B cell (primary cell): ENCODE results near the gene IGFBP7. TPM values are rescaled to one million over a fixed set of nuclear protein-coding genes. Genes with fewer than 3 reads are reported as not detected.

Experiments used
- ATAC-seq: fragments of 200-7000 bp; cut with Tn5 transposase; one replicate; pipeline ENCODE4 v1.10.0; 2021; ENCODE audit warnings: low read depth, mild to moderate bottlenecking, moderate number of reproducible peaks, moderate library complexity
- CTCF ChIA-PET: fragments of 350-600 bp; sonication (Branson Sonifier 250); formaldehyde crosslinking; loops from one replicate; lab custom pipeline; 2021; ENCODE audit warnings: antibody characterized with exemption, inconsistent platforms; lab: Charles Lee
- POLR2A ChIA-PET: fragments of 350-600 bp; sonication (Branson Sonifier 250); formaldehyde crosslinking; loops from one replicate; lab custom pipeline; 2021; ENCODE audit warnings: antibody characterized with exemption; lab: Charles Lee
- DNase-seq: peaks from one replicate; pipeline ENCODE4 v3.0.0; 2013
- H2AFZ ChIP-seq: 2 replicates; pipeline ENCODE4 v1.6.1; 2012; ENCODE audit warnings: mild to moderate bottlenecking, low read depth, low read length; ENCODE audit not compliant: insufficient read depth, poor library complexity, severe bottlenecking
- H3K27ac ChIP-seq, 2 donors: 1 replicate in 1 of 2; 2 replicates in 1 of 2; pipeline ENCODE4 v1.5.1; 2012 to 2013; ENCODE audit warnings: low read length in 2 of 2, mild to moderate bottlenecking in 2 of 2, moderate library complexity in 1 of 2
- H3K27me3 ChIP-seq, 4 experiments: fragments of 200-600 bp in 1 of 4; sonication (generic) in 1 of 4; replicated peaks in 1 of 4; 1 replicate in 2 of 4; 2 replicates in 2 of 4; pipeline versions ENCODE4 v1.6.1 to v1.7.0; 2013 to 2016; ENCODE audit warnings: low read length in 3 of 4, mild to moderate bottlenecking in 2 of 4, mixed read lengths in 1 of 4, moderate library complexity in 1 of 4; ENCODE audit not compliant: insufficient read depth in 4 of 4, control insufficient read depth in 3 of 4; ENCODE audit errors: control extremely low read depth in 1 of 4
- H3K36me3 ChIP-seq, 2 experiments: replicated peaks in 1 of 2; 1 replicate in 1 of 2; 2 replicates in 1 of 2; pipeline versions ENCODE4 v1.6.1 to v1.7.1; 2013; ENCODE audit warnings: low read length in 1 of 2; ENCODE audit not compliant: insufficient read depth in 2 of 2, control insufficient read depth in 1 of 2; ENCODE audit errors: control extremely low read depth in 1 of 2, extremely low read depth in 1 of 2
- H3K4me1 ChIP-seq, 2 donors: fragments of 200-600 bp in 1 of 2; sonication (generic) in 1 of 2; 1 replicate in 1 of 2; 2 replicates in 1 of 2; pipeline versions ENCODE4 v1.5.1 to v1.6.1; 2013 to 2017; ENCODE audit warnings: low read length in 2 of 2; ENCODE audit not compliant: control insufficient read depth in 2 of 2, insufficient read depth in 2 of 2
- H3K4me2 ChIP-seq: replicated peaks from 2 replicates; pipeline ENCODE3; 2012; ENCODE audit warnings: mild to moderate bottlenecking, low read depth, low read length; ENCODE audit not compliant: poor library complexity, severe bottlenecking
- H3K4me3 ChIP-seq, 5 experiments: fragments of 200-600 bp in 1 of 5; sonication (generic) in 1 of 5; 1 replicate in 3 of 5; 2 replicates in 2 of 5; pipeline versions ENCODE4 v1.5.1 to v1.7.0; 2011 to 2016; ENCODE audit warnings: low read length in 4 of 5, mild to moderate bottlenecking in 4 of 5, low read depth in 2 of 5, control low read depth in 1 of 5, moderate library complexity in 1 of 5; ENCODE audit not compliant: insufficient read depth in 1 of 5; ENCODE audit errors: control extremely low read depth in 1 of 5, extremely low read depth in 1 of 5
- H3K79me2 ChIP-seq: fragments of 200-600 bp; sonication (generic); one replicate; pipeline ENCODE4 v1.6.0; 2016; ENCODE audit warnings: low read length; ENCODE audit not compliant: control insufficient read depth, insufficient read depth
- H3K9ac ChIP-seq: fragments of 200-600 bp; sonication (generic); 2 replicates; pipeline ENCODE4 v1.6.1; 2017; ENCODE audit warnings: mild to moderate bottlenecking, low read length, moderate library complexity
- H3K9me3 ChIP-seq, 3 donors: one replicate each; pipeline versions ENCODE4 v1.6.1 to v1.7.1; 2013; ENCODE audit warnings: low read length in 2 of 3; ENCODE audit not compliant: control insufficient read depth in 2 of 3, insufficient read depth in 1 of 3; ENCODE audit errors: control extremely low read depth in 1 of 3
- H4K20me1 ChIP-seq: 2 replicates; pipeline ENCODE4 v1.6.0; 2012; ENCODE audit warnings: mild to moderate bottlenecking, low read length; ENCODE audit not compliant: insufficient read depth, control insufficient read depth, poor library complexity, severe bottlenecking
- H3K27ac Mint-ChIP-seq: one replicate; pipeline ENCODE4 v1.8.0; 2021; ENCODE audit warnings: mixed read lengths
- H3K27me3 Mint-ChIP-seq: one replicate; pipeline ENCODE4 v1.8.0; 2021; ENCODE audit warnings: mixed read lengths
- H3K4me1 Mint-ChIP-seq: one replicate; pipeline ENCODE4 v1.8.0; 2021; ENCODE audit warnings: mixed read lengths
- H3K4me3 Mint-ChIP-seq: one replicate; pipeline ENCODE4 v1.8.0; 2021; ENCODE audit warnings: mixed read lengths
- H3K9me3 Mint-ChIP-seq: one replicate; pipeline ENCODE4 v1.8.0; 2022; ENCODE audit warnings: mixed read lengths; ENCODE audit not compliant: insufficient read depth
- CTCF ChIP-seq: fragments of 200-600 bp; IDR thresholded peaks from one replicate; pipeline ENCODE4 v1.8.0; 2022; ENCODE audit warnings: antibody characterized with exemption, mild to moderate bottlenecking
- EZH2 ChIP-seq: IDR thresholded peaks from 2 replicates; pipeline ENCODE4 v1.6.1; 2012; ENCODE audit warnings: borderline replicate concordance, low read depth, mild to moderate bottlenecking, moderate library complexity, low read length; ENCODE audit not compliant: insufficient read depth, poor library complexity, severe bottlenecking
- WGBS: methylation state at CpG from one replicate; pipeline ENCODE4 v1.1.5; 2013; ENCODE audit warnings: missing lambda C conversion rate; ENCODE audit not compliant: insufficient coverage; 5-methylcytosine and 5-hydroxymethylcytosine counted together
- intact Hi-C: fragments of 100-400 bp; cut with micrococcal nuclease; formaldehyde crosslinking; loops from one replicate; pipeline ENCODE4 v1.10.0; 2022
- polyA plus RNA-seq: library from polyadenylated mRNA; depleted of rRNA; stranded (reverse); fragments of >200 nt; gene quantifications from 2 replicates; pipeline ENCODE4 v1.2.3, GENCODE V29; 2012
- total RNA-seq, 2 donors: library from RNA; stranded (reverse); fragments of 120-200 nt in 1 of 2; gene quantifications; 1 replicate in 1 of 2; 2 replicates in 1 of 2; pipeline versions ENCODE4 v1.2.3 to v1.2.4, GENCODE V29; 2013 to 2022

Gene IGFBP7
- total and polyA plus RNA-seq, 2 donors (not counting 1 experiment from before 2014, with no cell fraction given): 0.37 TPM; not detected in 1

- H3K4me1 Mint-ChIP-seq: no peaks in the 10 kb centered on the region
- no peak for TF ChIP-seq CTCF
- no peak for TF ChIP-seq EZH2
- H3K27ac Mint-ChIP-seq: no peak overlapping the region
- Histone ChIP-seq H3K27me3 (no peaks in the 10 kb centered on the region), H3K4me2 (no peak overlapping the region), H2AFZ (no peak overlapping the region), H4K20me1 (no peaks in the 10 kb centered on the region), H3K9ac (no peak overlapping the region), H3K36me3 (no peaks in the 10 kb centered on the region), H3K9me3 (no peaks in the 10 kb centered on the region), H3K79me2 (no peaks in the 10 kb centered on the region), H3K4me1 (no peaks in the 10 kb centered on the region), H3K27ac (no peak overlapping the region), H3K4me3 (no peak overlapping the region)
- CTCF ChIA-PET: no interaction called here
- no peaks in the 10 kb centered on the region for H3K9me3 Mint-ChIP-seq
- intact Hi-C loops: no loop called here
- no peak overlapping the region for H3K4me3 Mint-ChIP-seq
- 90% methylated on average over 2 of the region's 10 CpGs for WGBS
- DNase-seq (no peak), ATAC-seq (no peak)
- peaks cover 14% of the 10 kb centered on the region for H3K27me3 Mint-ChIP-seq
- POLR2A ChIA-PET: no interaction called here
Measured at GRCh38 chr4:57078685-57079521, 31.3 kb downstream of the IGFBP7 start.

- TF ChIP-seq CTCF (no peak), EZH2 (no peak)
- H4K20me1 ChIP-seq: no peaks in the 10 kb centered on the region
- no peaks in the 10 kb centered on the region for H3K79me2 ChIP-seq
- 95% methylated on average over 8 of the region's 14 CpGs for WGBS
- no peak for ATAC-seq
- H3K9ac ChIP-seq: no peak overlapping the region
- peaks cover 14% of the 10 kb centered on the region for H3K27me3 Mint-ChIP-seq
- no peak overlapping the region for H3K27ac ChIP-seq
- no peak overlapping the region for H3K4me3 ChIP-seq
- no peaks in the 10 kb centered on the region for H3K36me3 ChIP-seq
- H3K4me1 Mint-ChIP-seq: no peaks in the 10 kb centered on the region
- POLR2A ChIA-PET: no interaction called here
- CTCF ChIA-PET: no interaction called here
- H3K27me3 ChIP-seq: no peaks in the 10 kb centered on the region
- H3K27ac Mint-ChIP-seq: no peak overlapping the region
- DNase-seq: no peak
- H3K4me2 ChIP-seq: no peak overlapping the region
- H3K4me3 Mint-ChIP-seq: no peak overlapping the region
- no peaks in the 10 kb centered on the region for H3K9me3 ChIP-seq
- intact Hi-C loops: no loop called here
- no peak overlapping the region for H2AFZ ChIP-seq
- H3K4me1 ChIP-seq: no peaks in the 10 kb centered on the region
- H3K9me3 Mint-ChIP-seq: no peaks in the 10 kb centered on the region
Measured at GRCh38 chr4:57077550-57078343, 32.4 kb downstream of the IGFBP7 start.
